SK-N-SH (cell line): ENCODE data around the gene FRS3.

Experiments
- EP300 ChIP-seq, 2 experiments: IDR thresholded peaks; 2 replicates each; pipeline versions ENCODE4 v1.4.0 to v1.6.1; 2012; ENCODE audit warnings: borderline replicate concordance in 1 of 2, low read depth in 1 of 2, low read length in 1 of 2
- EZH2phosphoT487 ChIP-seq: fragments of 200-600 bp; sonication (generic); IDR thresholded peaks from 2 replicates; pipeline ENCODE4 v1.6.1; 2017; ENCODE audit warnings: low read depth, mixed run types, mild to moderate bottlenecking, antibody characterized with exemption, moderate library complexity, borderline replicate concordance
- FOXJ3 ChIP-seq: sonication (generic); formaldehyde crosslinking; IDR thresholded peaks from 2 replicates; pipeline ENCODE4 v1.5.1; 2020; ENCODE audit warnings: mild to moderate bottlenecking, missing genetic modification reagents
- FOXM1 ChIP-seq: IDR thresholded peaks from 2 replicates; pipeline ENCODE4 v1.4.0; 2012; ENCODE audit warnings: low read depth, mild to moderate bottlenecking
- GABPA ChIP-seq: IDR thresholded peaks from 2 replicates; pipeline ENCODE4 v1.4.0; 2012; ENCODE audit warnings: low read depth, mild to moderate bottlenecking
- POLR2AphosphoS5 ChIP-seq: IDR thresholded peaks from 2 replicates; pipeline ENCODE4 v1.6.1; 2012; ENCODE audit warnings: low read depth, low read length
- SIN3A ChIP-seq: IDR thresholded peaks from 2 replicates; pipeline ENCODE4 v1.6.1; 2012; ENCODE audit warnings: low read depth, mild to moderate bottlenecking, low read length, moderate library complexity, borderline replicate concordance
- SMC3 ChIP-seq: IDR thresholded peaks from 2 replicates; pipeline ENCODE4 v1.6.1; 2012; ENCODE audit warnings: low read depth, low read length, improper control_type of control experiment
- TAF1 ChIP-seq: IDR thresholded peaks from 2 replicates; pipeline ENCODE4 v1.6.1; 2012; ENCODE audit warnings: low read depth, mild to moderate bottlenecking, low read length, moderate library complexity, borderline replicate concordance
- TCF12 ChIP-seq: IDR thresholded peaks from 2 replicates; pipeline ENCODE4 v1.4.0; 2012
- YY1 ChIP-seq: IDR thresholded peaks from 2 replicates; pipeline ENCODE4 v1.4.0; 2012; ENCODE audit warnings: low read depth, mild to moderate bottlenecking
- TF ChIP-seq, protein P1 (sequence below): fragments of 200-600 bp; sonication (generic); IDR thresholded peaks from 2 replicates; pipeline ENCODE4 v1.6.1; 2017; ENCODE audit warnings: antibody characterized with exemption, mild to moderate bottlenecking, moderate library complexity
- TF ChIP-seq, protein P2 (sequence below): IDR thresholded peaks from 2 replicates; pipeline ENCODE4 v1.6.1; 2012; ENCODE audit warnings: mild to moderate bottlenecking, low read depth, low read length, moderate library complexity

DNA sequence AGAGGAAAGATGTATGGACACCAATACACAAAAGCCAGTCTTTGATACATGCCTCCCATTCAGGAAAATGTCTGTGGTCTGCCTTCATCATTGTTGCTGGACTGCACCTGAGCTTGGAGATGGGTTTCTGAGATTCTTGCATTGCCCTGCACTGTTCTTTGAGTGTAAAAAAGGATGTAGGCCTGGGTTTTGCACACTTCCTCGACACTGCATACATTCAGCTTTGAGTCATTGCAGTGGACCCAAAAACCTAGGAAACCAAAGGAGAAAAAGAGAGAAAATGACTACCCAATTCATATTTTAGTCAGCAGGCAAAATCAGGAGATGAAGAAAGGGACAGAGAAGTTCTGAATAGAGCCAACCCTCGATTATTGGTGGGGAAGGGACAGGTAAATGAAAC lies 16.8 kb upstream of the FRS3 start:
- no peak for TF ChIP-seq YY1
- TF ChIP-seq SIN3A, result no peak
- TF ChIP-seq, protein P1, sequence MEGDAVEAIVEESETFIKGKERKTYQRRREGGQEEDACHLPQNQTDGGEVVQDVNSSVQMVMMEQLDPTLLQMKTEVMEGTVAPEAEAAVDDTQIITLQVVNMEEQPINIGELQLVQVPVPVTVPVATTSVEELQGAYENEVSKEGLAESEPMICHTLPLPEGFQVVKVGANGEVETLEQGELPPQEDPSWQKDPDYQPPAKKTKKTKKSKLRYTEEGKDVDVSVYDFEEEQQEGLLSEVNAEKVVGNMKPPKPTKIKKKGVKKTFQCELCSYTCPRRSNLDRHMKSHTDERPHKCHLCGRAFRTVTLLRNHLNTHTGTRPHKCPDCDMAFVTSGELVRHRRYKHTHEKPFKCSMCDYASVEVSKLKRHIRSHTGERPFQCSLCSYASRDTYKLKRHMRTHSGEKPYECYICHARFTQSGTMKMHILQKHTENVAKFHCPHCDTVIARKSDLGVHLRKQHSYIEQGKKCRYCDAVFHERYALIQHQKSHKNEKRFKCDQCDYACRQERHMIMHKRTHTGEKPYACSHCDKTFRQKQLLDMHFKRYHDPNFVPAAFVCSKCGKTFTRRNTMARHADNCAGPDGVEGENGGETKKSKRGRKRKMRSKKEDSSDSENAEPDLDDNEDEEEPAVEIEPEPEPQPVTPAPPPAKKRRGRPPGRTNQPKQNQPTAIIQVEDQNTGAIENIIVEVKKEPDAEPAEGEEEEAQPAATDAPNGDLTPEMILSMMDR, result no peak
- no peak for TF ChIP-seq POLR2AphosphoS5
- TF ChIP-seq FOXM1, result no peak
- TF ChIP-seq EP300 (IDR thresholded peaks at IDR 0.05; ENCODE audit: borderline replicate concordance in 1 of 2, low read depth in 1 of 2, low read length in 1 of 2), result no peak
- no peak for TF ChIP-seq TAF1
- TF ChIP-seq FOXJ3, result no peak
- TF ChIP-seq EZH2phosphoT487, result no peak
- no peak for TF ChIP-seq TCF12
- TF ChIP-seq GABPA, result no peak
- TF ChIP-seq, protein P2, sequence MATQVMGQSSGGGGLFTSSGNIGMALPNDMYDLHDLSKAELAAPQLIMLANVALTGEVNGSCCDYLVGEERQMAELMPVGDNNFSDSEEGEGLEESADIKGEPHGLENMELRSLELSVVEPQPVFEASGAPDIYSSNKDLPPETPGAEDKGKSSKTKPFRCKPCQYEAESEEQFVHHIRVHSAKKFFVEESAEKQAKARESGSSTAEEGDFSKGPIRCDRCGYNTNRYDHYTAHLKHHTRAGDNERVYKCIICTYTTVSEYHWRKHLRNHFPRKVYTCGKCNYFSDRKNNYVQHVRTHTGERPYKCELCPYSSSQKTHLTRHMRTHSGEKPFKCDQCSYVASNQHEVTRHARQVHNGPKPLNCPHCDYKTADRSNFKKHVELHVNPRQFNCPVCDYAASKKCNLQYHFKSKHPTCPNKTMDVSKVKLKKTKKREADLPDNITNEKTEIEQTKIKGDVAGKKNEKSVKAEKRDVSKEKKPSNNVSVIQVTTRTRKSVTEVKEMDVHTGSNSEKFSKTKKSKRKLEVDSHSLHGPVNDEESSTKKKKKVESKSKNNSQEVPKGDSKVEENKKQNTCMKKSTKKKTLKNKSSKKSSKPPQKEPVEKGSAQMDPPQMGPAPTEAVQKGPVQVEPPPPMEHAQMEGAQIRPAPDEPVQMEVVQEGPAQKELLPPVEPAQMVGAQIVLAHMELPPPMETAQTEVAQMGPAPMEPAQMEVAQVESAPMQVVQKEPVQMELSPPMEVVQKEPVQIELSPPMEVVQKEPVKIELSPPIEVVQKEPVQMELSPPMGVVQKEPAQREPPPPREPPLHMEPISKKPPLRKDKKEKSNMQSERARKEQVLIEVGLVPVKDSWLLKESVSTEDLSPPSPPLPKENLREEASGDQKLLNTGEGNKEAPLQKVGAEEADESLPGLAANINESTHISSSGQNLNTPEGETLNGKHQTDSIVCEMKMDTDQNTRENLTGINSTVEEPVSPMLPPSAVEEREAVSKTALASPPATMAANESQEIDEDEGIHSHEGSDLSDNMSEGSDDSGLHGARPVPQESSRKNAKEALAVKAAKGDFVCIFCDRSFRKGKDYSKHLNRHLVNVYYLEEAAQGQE, result no peak
- no peak for TF ChIP-seq SMC3
